ENCODE results near the gene COL5A1. TPM values are rescaled to one million over a fixed set of nuclear protein-coding genes. Genes with fewer than 3 reads are reported as not detected.
"Not testable (repeated sequence)": the region's sequence is repeated elsewhere in the genome, so short reads cannot be mapped to it uniquely, and the experiment has no call there.

COL5A1 gene
- total RNA-seq, 1 donor from 2014 or later: 87.1 TPM

DNA sequence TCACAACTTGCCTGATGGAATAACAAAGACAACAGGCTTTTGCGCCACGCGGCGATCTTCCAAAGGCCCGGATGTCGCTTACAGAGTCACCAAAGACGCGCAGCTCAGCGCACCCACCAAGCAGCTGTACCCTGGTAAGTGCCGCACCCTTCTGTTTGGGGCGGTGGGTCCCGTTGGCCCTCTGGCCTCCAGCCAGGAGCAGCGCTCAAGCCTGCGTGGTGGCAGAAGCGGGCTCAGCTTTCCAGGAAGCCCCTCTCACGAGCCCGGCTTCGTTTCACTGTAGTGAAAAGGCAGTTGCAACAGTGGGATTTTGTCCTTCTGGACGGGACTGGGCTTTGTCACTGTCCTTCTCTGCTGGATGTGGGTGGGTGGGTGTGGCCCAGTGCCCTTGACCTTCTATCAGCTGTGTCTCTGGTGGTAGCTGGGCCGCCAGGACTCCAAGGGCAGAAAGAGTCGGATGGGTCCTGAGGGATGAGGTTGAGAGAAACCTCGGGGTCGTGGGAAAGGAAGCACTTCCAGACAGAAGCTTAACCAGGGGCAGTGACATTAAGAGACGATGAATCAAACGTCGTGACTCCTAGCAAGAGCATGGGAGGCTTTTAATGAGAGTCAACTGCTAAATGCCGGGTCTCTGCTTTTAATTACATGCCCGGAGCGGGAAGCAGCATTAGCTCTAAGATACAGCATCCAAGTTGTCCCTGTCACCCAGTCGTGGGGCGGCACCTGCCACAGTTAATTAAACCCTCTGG, 49.5 kb downstream of the COL5A1 start:
- DNase-seq (ENCODE audit: low read depth, low spot score): no peak

DNA sequence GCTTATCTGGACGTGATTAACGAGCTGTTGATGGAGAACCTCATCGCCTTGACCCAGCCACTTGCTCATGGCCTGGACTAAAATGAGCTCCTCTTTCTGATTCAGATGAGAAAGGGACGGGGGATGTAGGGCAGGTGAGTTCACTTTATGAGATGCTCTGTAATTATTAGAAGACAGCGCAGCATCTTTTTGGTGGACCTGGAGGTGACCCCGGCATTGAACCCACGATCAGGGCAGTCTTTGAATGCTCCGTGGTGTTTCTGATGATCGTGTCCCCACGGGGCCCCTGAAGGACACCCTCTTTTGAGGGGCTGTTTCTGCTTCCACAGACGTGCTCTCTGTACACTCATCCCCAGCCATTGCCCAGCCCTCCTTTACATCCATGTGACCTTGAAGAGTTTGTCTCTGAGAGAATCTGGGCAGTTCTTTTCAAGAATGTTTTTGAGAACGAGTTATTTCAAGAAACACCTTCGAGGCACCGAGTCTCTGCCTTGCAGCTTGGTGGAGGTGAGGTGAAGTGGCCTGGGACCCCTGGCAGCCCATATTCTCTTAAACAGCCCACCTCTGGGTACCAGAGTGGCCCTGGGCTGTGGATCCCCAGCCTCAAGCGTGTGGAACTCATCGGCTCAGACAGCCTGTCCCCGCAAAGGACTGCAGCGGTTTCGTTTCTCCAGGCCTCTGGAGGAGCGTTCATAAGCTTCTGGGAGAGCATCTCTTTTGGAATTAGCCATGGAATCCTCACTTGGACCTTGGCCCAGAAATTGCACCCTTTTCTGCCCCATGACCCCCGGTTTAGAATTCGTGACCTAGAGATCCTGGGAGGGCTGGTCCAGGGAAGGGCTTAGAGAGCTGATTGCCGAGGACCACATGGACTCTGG, 50.3 kb downstream of the COL5A1 start:
- no peak for DNase-seq (ENCODE audit: low read depth, low spot score)

DNA sequence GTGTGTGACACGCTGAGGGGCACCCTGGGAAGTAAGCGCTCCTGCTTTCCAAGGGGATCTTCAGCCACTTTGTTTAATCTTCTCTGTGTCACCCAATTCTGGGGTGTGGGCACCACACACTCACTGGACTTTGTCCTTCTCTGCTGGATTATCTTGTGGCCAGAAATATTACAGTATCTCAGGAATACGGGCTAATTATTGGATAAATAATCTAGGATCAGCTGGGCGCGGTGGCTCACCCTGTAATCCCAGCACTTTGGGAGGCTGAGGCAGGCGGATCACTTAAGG, 50.9 kb downstream of the COL5A1 start:
- no peak for DNase-seq (ENCODE audit: low read depth, low spot score)

DNA sequence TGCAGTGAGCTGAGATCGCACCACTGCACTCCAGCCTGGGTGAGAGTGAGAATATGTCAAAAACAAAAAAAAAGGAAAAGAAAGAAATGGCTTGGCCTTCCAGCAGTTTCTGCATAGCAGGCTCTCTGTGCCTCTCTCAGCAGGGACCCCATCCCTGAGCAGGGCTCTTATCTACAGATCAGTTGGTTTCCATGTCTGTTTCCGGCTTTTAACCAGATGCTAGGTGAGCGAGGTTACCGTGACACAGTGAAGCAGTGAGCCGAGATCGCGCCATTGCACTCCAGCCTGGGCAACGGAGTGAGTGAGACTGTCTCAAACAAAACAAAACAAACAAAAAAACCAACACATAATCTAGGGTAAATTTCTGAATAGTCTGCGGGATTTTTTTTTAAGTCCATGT, 51.4 kb downstream of the COL5A1 start:
- no peak for DNase-seq (ENCODE audit: low read depth, low spot score)

DNA sequence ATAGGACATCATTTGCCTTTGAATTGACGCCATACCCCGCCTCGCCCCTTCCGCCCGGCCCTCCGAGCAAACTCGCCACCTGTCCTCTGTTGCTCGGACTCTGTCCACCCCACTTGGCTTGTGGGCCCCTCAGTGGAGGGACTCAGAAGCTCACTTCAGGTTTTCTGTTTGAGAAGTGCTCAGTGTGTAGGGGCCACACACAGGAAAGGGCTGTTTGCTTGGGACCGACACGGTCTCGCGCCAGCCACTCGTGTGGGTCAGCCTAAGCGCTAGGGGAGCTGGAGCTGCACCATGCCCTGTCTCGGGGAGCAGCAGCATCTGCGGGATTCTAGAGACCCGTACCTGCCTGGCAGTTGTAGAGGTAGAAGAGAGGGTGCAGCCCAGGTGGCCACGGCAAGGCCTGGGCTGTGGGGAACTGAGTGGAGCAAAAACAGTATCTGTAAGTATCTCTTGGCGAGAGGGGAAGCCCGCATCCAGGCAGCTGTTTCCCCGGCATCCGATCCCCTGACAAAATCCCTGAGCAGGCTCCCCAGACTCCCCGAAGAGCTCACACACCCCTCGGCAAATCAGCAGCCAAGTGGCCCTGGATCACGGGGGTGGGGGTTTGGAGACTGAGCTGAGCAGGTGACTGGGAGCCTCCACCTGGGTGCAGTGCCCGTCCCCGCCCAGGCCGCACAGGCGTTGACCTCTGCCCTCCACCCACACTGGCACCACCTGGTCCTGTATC, 52.2 kb downstream of the COL5A1 start:
- DNase-seq (ENCODE audit: low read depth, low spot score): no peak

DNA sequence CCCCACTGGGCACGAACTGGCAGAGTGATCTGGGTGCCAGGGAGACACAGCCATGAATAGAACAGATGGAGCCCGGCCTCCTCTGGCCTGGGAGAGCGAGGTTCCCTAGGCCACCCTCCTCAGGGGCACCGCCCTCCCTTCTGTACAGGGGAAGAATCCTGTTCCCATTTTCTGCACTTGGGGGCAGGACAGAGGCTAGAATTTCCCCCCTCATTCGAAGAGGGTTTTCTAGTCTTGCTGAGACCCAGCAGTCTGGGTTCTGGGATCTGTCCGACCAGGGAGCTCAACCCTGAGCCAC, 52.7 kb downstream of the COL5A1 start:
- DNase-seq (ENCODE audit: low read depth, low spot score): no peak

DNA sequence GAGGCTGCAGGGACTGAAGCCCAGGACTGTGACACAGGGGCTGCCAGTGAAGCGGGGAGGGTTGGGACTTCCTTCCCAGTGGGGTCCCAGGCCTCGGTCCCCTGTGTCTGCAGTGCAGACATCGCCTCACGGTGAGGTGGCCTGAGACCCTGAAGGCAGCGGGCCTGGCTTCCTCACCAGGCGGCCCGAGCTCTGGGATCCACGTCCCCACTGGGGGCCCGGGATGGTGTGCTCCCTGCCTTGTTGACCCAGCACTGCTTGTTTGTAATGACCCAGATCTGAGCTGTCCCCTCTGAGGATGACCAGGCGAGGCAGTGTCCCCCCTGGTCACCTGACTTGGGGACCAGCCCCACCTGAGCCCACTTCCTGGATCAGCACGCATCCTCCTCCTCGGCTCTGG, 53.1 kb downstream of the COL5A1 start:
- no peak for DNase-seq (ENCODE audit: low read depth, low spot score)

DNA sequence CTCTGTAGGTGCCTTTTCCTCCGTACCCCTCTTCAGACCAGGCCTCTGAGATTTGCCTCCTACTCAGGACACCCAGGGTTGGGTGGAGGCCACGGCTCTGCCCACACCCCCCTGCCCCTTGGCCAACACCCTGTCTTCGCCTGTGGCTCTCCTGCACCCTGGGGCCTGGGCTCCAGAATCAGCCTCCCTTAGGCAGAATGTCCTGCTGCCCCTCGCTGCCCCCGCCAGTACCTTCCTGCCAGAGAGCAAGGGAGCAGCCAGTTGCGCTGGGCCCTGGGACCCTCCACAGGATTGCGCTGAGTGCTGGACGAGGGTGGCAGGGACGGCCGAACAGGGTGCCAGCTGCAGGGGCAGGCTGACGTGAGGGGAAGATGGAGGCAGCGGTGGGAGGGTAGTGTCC, 53.5 kb downstream of the COL5A1 start:
- DNase-seq (ENCODE audit: low read depth, low spot score): no peak

DNA sequence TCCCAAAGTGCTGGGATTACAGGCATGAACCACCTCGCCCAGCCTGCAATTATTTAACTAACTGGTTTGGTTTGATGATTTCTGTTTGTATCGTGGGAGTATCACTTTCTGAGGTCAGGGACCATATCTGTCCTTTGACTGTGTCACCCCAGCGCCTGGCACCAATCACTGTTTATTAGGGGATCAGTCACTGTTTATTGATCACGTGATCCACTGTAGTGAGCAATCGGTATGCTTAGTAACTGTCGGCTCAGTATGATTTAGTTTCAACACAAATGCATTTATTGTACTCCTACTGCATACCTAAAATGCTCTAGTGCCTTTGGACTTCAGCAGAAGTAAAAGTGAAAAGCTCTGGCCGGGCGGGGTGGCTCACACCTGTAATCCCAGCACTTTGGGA, 54.8 kb downstream of the COL5A1 start:
- no peak for DNase-seq (ENCODE audit: low read depth, low spot score)

DNA sequence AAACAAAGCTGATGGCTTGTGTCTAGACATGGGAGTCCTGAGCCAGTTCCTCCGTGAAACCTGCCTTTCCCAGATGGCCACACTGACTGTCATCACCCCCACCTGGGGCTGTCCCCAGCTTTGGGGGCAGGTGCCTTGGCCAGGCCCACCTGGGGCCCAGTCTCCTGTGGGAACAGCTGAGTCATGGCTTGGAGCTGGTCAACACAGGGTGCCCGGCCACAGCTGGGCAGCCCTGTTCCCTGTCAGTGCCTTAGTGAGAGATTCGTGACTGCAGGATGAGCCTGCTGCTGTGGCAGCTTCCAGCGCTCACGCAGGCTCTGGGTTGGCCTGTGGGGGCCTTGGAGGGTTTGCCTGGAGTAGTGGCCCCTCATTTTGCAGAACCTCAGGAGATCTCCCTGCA, 56.5 kb downstream of the COL5A1 start:
- no peak for DNase-seq (ENCODE audit: low read depth, low spot score)

DNA sequence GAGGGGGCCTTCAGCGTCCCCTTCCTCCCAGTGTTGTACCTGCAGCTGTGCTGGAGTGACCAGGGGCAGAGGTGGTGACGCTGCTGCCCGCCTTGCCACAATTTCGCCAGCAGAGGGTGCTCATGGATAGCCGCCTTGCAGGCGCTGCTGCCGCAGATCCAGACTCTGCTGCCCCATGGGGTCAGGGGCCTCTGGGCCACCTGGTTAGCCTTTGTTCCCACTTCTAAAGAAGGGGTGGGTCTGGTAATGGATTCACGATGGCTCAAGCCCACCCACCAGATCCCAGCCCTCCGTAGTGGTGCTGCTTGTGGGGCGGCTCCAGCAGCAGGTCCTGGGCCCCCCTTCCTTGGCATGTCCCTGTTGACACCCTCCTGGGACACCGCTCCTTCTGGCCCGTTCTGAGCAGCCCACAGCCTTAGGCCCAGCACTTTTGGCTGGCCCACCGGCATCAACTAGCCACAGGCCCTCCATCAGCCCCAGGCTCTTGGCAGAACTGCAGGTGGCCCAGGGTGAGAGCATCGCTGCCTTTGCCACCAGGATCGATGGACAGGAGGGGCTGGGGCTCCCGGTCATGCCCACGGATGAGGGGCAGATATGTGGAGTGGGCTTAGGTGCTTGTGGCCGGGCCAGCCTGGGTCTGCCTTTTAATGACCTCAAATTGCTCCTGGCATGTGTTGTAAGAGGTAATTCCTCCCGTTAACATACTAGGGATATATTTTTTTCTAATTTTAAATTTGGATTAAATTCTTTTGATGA, 57.2 kb downstream of the COL5A1 start:
- no peak for DNase-seq (ENCODE audit: low read depth, low spot score)

DNA sequence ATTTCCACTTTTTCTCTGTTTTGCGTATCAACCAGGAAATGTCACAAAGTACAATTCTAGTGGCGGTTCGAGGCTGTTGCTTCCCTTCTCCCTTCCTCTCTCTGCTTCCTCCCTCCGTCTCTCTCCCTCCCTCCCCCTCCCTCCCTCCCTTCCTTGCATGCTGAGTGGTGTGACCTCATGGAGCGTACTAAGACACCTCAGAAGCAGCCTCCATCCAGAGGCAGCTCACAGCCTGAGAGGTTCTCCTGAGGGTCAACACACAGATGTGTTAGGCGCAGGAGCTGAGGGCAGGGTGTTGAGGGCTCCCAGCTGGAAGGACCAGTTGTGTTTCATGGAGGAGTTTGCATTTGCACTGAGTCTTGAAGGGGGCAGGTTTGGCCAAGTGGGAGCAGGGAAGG, 57.7 kb downstream of the COL5A1 start:
- no peak for DNase-seq (ENCODE audit: low read depth, low spot score)

DNA sequence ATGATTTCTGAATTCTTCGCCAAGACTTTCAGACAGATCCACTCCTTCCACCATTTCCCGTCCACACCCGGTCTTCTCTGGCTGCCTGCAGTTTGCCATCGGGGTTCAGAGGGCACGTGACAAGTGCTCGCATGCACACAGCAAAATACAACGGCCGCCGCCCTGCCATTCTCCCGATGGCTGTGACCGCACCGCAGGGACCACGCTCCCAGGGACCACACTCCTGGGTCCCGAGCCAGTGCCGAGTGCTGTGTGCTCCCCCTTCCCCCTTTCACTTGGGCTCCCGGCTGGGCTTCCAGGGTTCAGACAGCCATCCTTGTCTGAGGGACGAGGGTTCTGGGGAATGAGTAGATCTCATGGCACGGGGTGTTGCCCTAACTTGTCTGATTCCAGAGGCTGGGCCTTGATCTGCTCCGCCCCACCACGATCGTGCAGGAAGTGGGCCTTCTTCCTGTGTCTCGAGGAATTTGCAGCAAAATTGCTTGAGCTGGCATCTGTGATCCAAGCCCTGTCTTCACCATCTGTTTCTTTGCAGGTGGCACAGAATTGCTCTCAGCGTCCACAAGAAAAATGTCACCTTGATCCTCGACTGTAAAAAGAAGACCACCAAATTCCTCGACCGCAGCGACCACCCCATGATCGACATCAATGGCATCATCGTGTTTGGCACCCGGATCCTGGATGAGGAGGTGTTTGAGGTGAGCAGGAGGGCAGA, 59.2 kb downstream of the COL5A1 start:
- no peak for DNase-seq (ENCODE audit: low read depth, low spot score)

DNA sequence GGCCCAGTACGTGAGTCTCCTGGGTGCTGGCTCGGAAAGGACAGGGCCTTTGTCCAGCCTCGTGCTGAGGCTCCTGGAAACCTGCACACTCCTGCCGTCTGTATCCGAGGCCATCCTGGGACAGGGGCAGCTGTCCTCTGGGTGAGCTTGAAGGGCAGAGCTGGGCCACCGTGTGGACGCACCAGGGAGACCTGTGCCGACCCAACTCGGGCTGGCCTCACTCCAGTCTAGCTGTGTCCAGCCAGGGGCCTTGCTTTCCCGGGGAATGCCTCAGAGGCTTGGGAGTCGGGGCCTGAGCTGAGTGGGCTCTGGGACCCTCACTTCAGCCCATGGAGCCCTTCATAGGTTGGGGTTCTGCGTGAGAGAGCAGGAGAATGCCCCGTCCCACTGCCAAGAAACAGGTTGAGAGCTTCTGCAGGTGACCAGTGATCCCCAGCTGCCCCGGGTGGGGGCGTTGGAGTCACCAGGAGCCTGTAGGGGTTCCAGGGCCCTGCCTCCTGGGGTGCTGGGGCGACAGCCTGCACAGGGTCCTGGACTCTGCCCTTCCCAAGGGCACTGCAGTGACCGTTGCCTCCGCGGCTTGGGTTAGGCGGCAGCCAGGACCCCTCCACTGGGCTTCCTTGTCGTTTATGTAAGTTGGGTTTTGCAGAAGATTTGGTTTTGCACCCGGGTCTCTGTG, 60.1 kb downstream of the COL5A1 start:
- DNase-seq (ENCODE audit: low read depth, low spot score): no peak

DNA sequence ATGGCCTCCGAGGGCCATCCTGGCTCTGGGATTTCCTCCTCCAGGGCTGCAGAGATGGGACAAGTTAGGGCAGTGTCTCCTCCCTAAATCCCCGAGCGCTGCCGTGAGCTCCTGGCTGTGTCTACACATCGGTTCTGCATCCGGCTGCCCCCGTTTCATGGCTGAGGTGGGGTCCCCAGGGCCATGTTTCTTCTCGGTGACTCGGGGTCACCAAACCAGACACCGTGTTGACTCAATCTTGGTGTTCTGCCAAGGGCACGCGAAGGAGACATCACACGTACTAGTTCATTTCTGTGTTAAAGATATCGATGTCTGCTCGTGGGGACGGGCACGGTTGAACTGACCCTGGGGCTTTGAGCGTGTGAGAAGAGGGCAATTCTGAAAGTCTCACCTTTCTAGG, 60.7 kb downstream of the COL5A1 start:
- DNase-seq (ENCODE audit: low read depth, low spot score): no peak

DNA sequence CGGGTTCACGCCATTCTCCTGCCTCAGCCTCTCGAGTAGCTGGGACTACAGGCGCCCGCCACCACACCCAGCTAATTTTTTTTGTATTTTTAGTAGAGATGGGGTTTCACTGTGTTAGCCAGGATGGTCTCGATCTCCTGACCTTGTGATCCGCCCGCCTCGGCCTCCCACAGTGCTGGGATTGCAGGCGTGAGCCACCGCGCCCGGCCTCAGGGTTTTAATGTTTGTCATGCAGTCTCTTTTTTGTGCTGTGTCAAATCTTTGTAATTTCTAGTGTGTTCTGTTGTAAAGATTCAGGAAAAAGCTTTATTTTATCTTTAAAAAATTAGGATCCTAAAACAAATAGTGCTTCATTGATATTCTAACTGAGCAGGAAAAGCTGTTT, 62.1 kb downstream of the COL5A1 start:
- not testable (repeated sequence) for DNase-seq (ENCODE audit: low read depth, low spot score)

DNA sequence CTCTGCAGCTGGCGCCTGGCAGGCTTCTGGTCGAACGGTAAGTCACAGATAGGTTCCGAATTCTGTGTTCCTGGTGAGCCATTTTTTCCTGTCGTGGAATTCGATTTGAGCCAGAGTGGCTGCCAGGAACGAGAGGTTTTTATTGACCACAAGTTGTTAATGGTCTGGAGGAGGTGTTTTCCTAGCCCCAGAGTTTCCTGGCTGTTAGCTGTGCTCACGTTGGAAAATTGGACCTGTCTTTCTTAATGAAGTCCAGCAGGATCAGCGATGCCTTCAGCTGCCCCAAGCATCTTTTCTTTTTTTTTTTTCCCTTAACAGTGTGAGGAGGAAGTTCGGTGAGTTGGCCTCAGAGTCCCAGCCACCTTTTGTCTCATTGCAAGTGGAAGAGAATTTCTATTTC, 62.9 kb downstream of the COL5A1 start:
- DNase-seq (ENCODE audit: low read depth, low spot score): no peak

DNA sequence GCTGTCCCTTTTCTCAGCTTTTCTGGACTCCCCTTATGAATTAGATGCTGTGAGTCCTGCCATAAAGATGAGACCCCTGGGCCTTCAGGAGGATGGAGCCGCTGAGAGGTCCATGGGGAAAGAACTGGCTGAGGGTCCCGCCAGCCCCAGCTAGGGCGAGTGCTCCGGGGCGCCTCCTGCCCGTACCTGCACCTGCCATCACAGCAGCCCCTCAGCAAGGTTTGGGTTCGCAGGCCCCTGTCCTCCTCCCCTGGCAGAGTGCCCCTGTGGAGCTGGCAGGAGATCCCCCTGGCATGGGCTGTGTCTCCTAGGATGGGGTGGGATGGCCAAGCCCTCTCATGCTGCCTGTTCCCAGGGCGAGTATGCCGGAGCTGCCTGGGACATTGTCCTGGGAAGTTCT, 64.2 kb downstream of the COL5A1 start:
- no peak for DNase-seq (ENCODE audit: low read depth, low spot score)

DNA sequence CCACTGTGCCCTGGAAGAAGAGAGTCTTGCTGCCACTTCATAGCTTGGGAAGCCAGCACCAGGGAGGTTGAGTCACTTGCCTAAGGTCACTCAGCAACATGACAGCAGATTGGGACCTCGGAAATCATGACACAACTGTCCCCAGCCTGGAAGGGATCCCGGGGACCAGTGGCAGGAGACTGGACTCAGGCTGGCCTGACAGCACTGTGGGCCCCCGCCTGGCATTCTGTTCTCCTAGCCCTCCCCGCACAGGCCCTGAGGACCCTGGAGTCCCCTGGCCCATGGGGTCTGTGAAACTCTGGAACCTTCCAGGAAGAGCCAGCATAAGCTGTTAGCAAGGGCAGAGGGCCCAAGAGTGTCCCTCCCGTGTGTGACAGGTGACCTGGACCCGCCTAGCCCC, 64.9 kb downstream of the COL5A1 start:
- DNase-seq (ENCODE audit: low read depth, low spot score): no peak

DNA sequence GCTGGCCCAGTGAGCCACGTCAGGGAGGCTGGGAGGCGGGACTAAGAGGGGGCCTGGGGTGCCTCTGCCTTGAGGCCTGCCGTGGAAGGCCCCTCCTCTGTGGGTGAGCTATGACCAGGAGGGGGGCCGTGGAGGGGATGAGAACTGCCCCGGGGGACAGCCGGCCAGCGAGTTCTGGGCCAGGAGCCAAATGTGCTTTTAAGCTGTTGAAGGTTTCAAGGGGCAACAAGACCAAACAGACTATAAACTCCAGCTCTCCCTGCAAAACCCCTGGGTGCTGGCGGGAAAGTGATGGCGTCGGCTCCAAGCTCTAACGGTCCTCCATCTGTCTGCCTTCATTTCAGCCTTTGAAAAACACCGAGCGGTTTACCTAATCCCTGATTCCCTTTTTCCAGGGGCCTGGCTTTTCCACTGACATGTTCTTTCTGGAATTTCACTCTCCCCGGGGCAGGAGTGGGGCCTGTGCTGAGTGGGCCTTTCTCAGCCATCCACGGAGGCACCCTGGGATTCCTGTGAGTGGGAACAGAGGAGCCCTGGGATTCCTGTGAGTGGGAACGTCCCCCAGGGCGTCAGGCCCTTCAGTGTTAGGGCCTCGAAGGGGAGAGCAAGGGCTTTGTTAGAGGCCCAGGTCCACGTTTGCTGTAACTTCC, 65.6 kb downstream of the COL5A1 start:
- DNase-seq (ENCODE audit: low read depth, low spot score): no peak
